Esophagus muscularis mucosa (tissue), 3 donors: ENCODE results near the gene RPSA.

Experiments
- CTCF ChIP-seq, 3 experiments: fragments of 200-600 bp in 2 of 3; fragments of 450-650 bp in 1 of 3; sonication (generic) in 2 of 3; IDR thresholded peaks; one replicate each; pipeline ENCODE4 v1.5.1; 2017 to 2019; ENCODE audit warnings: antibody characterized with exemption in 3 of 3, mild to moderate bottlenecking in 2 of 3, moderate library complexity in 1 of 3
- POLR2AphosphoS5 ChIP-seq, 2 donors: sonication (generic); formaldehyde crosslinking; IDR thresholded peaks; one replicate each; pipeline ENCODE4 v1.6.1; 2017; ENCODE audit warnings: antibody characterized with exemption in 2 of 2

GRCh38 chr3:39448506-39449233, 42.1 kb downstream of the RPSA start:
- TF ChIP-seq POLR2AphosphoS5 (IDR thresholded peaks at IDR 0.05) (no peak), CTCF (IDR thresholded peaks at IDR 0.05) (no peak)
